HCT116 (cell line): ENCODE results near the gene POGK. TPM values are rescaled to one million over a fixed set of nuclear protein-coding genes. Genes with fewer than 3 reads are reported as not detected.

ENCODE experiments used
- ATAC-seq: fragments of 200-7000 bp; cut with Tn5 transposase; 2 replicates; pipeline ENCODE4 v1.9.1; 2020; ENCODE audit warnings: mild to moderate bottlenecking, moderate library complexity
- BruUV-seq: library from RNA; stranded (reverse); fragments of 400-500 nt; replicated peaks from 2 replicates; lab custom pipeline; 2021; lab: Mats Ljungman, UMichigan
- CTCF ChIA-PET: fragments of 300-600 bp; sonication (Branson Sonifier 250); formaldehyde crosslinking; loops from one replicate; lab custom pipeline; 2021; ENCODE audit warnings: antibody characterized with exemption; lab: Charles Lee
- POLR2A ChIA-PET: fragments of 300-600, 350-600 bp; sonication (Branson Sonifier 250); formaldehyde crosslinking; loops from one replicate; lab custom pipeline; 2021; ENCODE audit warnings: antibody characterized with exemption; lab: Charles Lee
- RAD21 ChIA-PET, 2 experiments: fragments of 300-600 bp; sonication (Branson Sonifier 250); formaldehyde crosslinking; loops; one replicate each; lab custom pipeline; 2023; ENCODE audit warnings: low total read pairs in 2 of 2; ENCODE audit not compliant: uncharacterized antibody in 2 of 2, unreplicated experiment in 2 of 2, low non-redundant PET in 1 of 2; lab: Charles Lee
- DNase-seq: peaks from one replicate; pipeline ENCODE4 v3.0.0-alpha.2; 2010; ENCODE audit warnings: low read depth, low spot score
- H2AFZ ChIP-seq: fragments of 200-600 bp; shearing (Covaris generic), sonication (generic); 2 replicates; pipeline ENCODE4 v1.6.1; 2017; ENCODE audit warnings: low read depth, mixed run types, mixed read lengths, antibody characterized with exemption, low read length; ENCODE audit not compliant: poor library complexity, severe bottlenecking
- H3K27ac ChIP-seq: 2 replicates; pipeline ENCODE4 v1.5.1; 2012; ENCODE audit warnings: low read depth, low read length
- H3K27me3 ChIP-seq: fragments of 200-600 bp; sonication (generic); 2 replicates; pipeline ENCODE4 v1.6.1; 2016; ENCODE audit warnings: mixed run types, low read length, mixed read lengths; ENCODE audit not compliant: insufficient read depth
- H3K36me3 ChIP-seq, 2 experiments: fragments of 200-500 bp in 1 of 2; fragments of 200-600 bp in 1 of 2; sonication (Bioruptor generic) in 1 of 2; sonication (generic) in 1 of 2; 2 replicates each; pipeline versions ENCODE4 v1.5.1 to v1.6.1; 2014 to 2016; ENCODE audit warnings: low read length in 2 of 2, inconsistent platforms in 1 of 2, mixed read lengths in 1 of 2, mixed run types in 1 of 2; ENCODE audit not compliant: insufficient read depth in 2 of 2, control insufficient read depth in 1 of 2
- H3K4me1 ChIP-seq, 2 experiments: fragments of 200-600 bp in 1 of 2; sonication (generic) in 1 of 2; 2 replicates each; pipeline versions ENCODE4 v1.5.1 to v1.6.1; 2012 to 2017; ENCODE audit warnings: low read length in 2 of 2, inconsistent platforms in 1 of 2, mild to moderate bottlenecking in 1 of 2, mixed read lengths in 1 of 2, mixed run types in 1 of 2, moderate library complexity in 1 of 2; ENCODE audit not compliant: insufficient read depth in 2 of 2, control insufficient read depth in 1 of 2
- H3K4me2 ChIP-seq: fragments of 200-600 bp; sonication (generic); 2 replicates; pipeline ENCODE4 v1.6.1; 2017; ENCODE audit warnings: mixed run types, low read length, mixed read lengths
- H3K4me3 ChIP-seq, 2 experiments: fragments of 200-600 bp in 1 of 2; sonication (generic) in 1 of 2; replicated peaks in 1 of 2; 2 replicates each; pipeline ENCODE4 v1.5.1; 2011 to 2016; ENCODE audit warnings: low read length in 2 of 2, control low read depth in 1 of 2, low read depth in 1 of 2, mild to moderate bottlenecking in 1 of 2, mixed read lengths in 1 of 2, mixed run types in 1 of 2
- H3K79me2 ChIP-seq: fragments of 200-600 bp; sonication (generic); 2 replicates; pipeline ENCODE4 v1.6.1; 2017; ENCODE audit warnings: mild to moderate bottlenecking, mixed run types, low read length, moderate library complexity, mixed read lengths; ENCODE audit not compliant: insufficient read depth
- H3K9ac ChIP-seq: fragments of 200-600 bp; sonication (generic); 2 replicates; pipeline ENCODE4 v1.6.1; 2016; ENCODE audit warnings: low read length, mixed read lengths
- H3K9me2 ChIP-seq: fragments of 200-600 bp; sonication (generic), shearing (Covaris generic); 2 replicates; pipeline ENCODE4 v1.6.1; 2017; ENCODE audit warnings: mixed run types, mild to moderate bottlenecking, moderate library complexity; ENCODE audit not compliant: insufficient read depth
- H3K9me3 ChIP-seq, 2 experiments: fragments of 200-500 bp in 1 of 2; fragments of 200-600 bp in 1 of 2; sonication (Bioruptor generic) in 1 of 2; sonication (generic) in 1 of 2; 2 replicates each; pipeline ENCODE4 v1.6.1; 2014 to 2017; ENCODE audit warnings: low read length in 2 of 2, mixed read lengths in 2 of 2, inconsistent platforms in 1 of 2, low read depth in 1 of 2, mild to moderate bottlenecking in 1 of 2, mixed run types in 1 of 2, moderate library complexity in 1 of 2; ENCODE audit not compliant: control insufficient read depth in 1 of 2, insufficient read depth in 1 of 2
- H4K20me1 ChIP-seq: fragments of 200-600 bp; sonication (generic), shearing (Covaris generic); 2 replicates; pipeline ENCODE4 v1.6.1; 2017; ENCODE audit warnings: mixed run types, mild to moderate bottlenecking, moderate library complexity; ENCODE audit not compliant: insufficient read depth
- CBX3 ChIP-seq: IDR thresholded peaks from 2 replicates; pipeline ENCODE4 v1.6.1; 2012; ENCODE audit warnings: low read depth
- CEBPB ChIP-seq: IDR thresholded peaks from 2 replicates; pipeline ENCODE4 v1.6.1; 2012; ENCODE audit warnings: low read depth
- EGR1 ChIP-seq: IDR thresholded peaks from 2 replicates; pipeline ENCODE4 v1.6.1; 2012; ENCODE audit warnings: low read depth
- ELF1 ChIP-seq: IDR thresholded peaks from 2 replicates; pipeline ENCODE4 v1.6.1; 2012; ENCODE audit warnings: low read depth, borderline replicate concordance
- EZH2phosphoT487 ChIP-seq: fragments of 200-600 bp; IDR thresholded peaks from 2 replicates; pipeline ENCODE4 v1.6.1; 2018; ENCODE audit warnings: antibody characterized with exemption, borderline replicate concordance
- FOSL1 ChIP-seq: IDR thresholded peaks from 2 replicates; pipeline ENCODE4 v1.6.1; 2012; ENCODE audit warnings: low read depth
- JUND ChIP-seq: IDR thresholded peaks from 2 replicates; pipeline ENCODE4 v1.6.1; 2012
- MAX ChIP-seq: IDR thresholded peaks from 2 replicates; pipeline ENCODE4 v1.6.1; 2012
- POLR2A ChIP-seq: IDR thresholded peaks from 2 replicates; pipeline ENCODE4 v1.7.0; 2011; ENCODE audit warnings: borderline replicate concordance; ENCODE audit not compliant: insufficient read depth, insufficient read length; ENCODE audit errors: extremely low read depth
- POLR2AphosphoS5 ChIP-seq: IDR thresholded peaks from 2 replicates; pipeline ENCODE4 v1.6.1; 2011; ENCODE audit warnings: mild to moderate bottlenecking, low read depth, low read length, moderate library complexity
- RAD21 ChIP-seq: IDR thresholded peaks from 2 replicates; pipeline ENCODE4 v1.6.1; 2012; ENCODE audit warnings: low read depth, mild to moderate bottlenecking
- SIN3A ChIP-seq: IDR thresholded peaks from 2 replicates; pipeline ENCODE4 v1.6.1; 2012; ENCODE audit warnings: low read depth
- SP1 ChIP-seq: IDR thresholded peaks from 2 replicates; pipeline ENCODE4 v1.6.1; 2012; ENCODE audit warnings: low read depth
- TCF7L2 ChIP-seq: IDR thresholded peaks from 2 replicates; pipeline ENCODE4 v1.7.0; 2011; ENCODE audit warnings: borderline replicate concordance, inconsistent platforms; ENCODE audit not compliant: insufficient read depth, insufficient read length; ENCODE audit errors: extremely low read depth
- YY1 ChIP-seq: IDR thresholded peaks from 2 replicates; pipeline ENCODE4 v1.6.1; 2011; ENCODE audit warnings: low read length, low read depth, moderate library complexity, mild to moderate bottlenecking; ENCODE audit not compliant: insufficient replicate concordance; ENCODE audit errors: extremely low read depth
- ZFX ChIP-seq: fragments of 450-650 bp; IDR thresholded peaks from 2 replicates; pipeline ENCODE4 v1.6.1; 2017
- intact Hi-C: fragments of 100-400 bp; cut with micrococcal nuclease; formaldehyde crosslinking; loops from 2 replicates; pipeline ENCODE4 v1.10.0; 2022
- total RNA-seq: library from RNA; stranded (reverse); gene quantifications from one replicate; pipeline ENCODE4 v1.2.1, GENCODE V29; 2021; ENCODE audit not compliant: unreplicated experiment
- TF ChIP-seq, protein P1 (sequence below): IDR thresholded peaks from 2 replicates; pipeline ENCODE4 v1.6.1; 2012
- TF ChIP-seq, protein P2 (sequence below), 3 experiments: fragments of 200-600 bp in 1 of 3; sonication (generic) in 1 of 3; IDR thresholded peaks in 2 of 3; conservative IDR thresholded peaks in 1 of 3; 2 replicates each; pipeline ENCODE4 v1.5.1; 2012 to 2017; ENCODE audit warnings: low read depth in 2 of 3, low read length in 2 of 3, antibody characterized with exemption in 1 of 3, borderline replicate concordance in 1 of 3, control low read depth in 1 of 3, mild to moderate bottlenecking in 1 of 3, mixed read lengths in 1 of 3, mixed run types in 1 of 3, moderate library complexity in 1 of 3; ENCODE audit not compliant: insufficient read depth in 1 of 3
- TF ChIP-seq, protein P3 (sequence below): IDR thresholded peaks from 2 replicates; pipeline ENCODE4 v1.6.1; 2011; ENCODE audit warnings: mild to moderate bottlenecking, low read length, moderate library complexity; ENCODE audit not compliant: insufficient replicate concordance; ENCODE audit errors: extremely low read depth
- TF ChIP-seq, protein P4 (sequence below): IDR thresholded peaks from 2 replicates; pipeline ENCODE4 v1.6.1; 2012; ENCODE audit warnings: low read depth

POGK gene
- total RNA-seq, 1 experiment from 2014 or later, result 35.6 TPM

- intact Hi-C loops, result no loop called here
- ATAC-seq, result no peak
- H3K36me3 ChIP-seq, result peaks cover 53 to 73% of the 10 kb centered on the region in 2 experiments
Measured at GRCh38 chr1:166843769-166844596, 4.7 kb downstream of the POGK start.

More at GRCh38 chr1:166843769-166844596, 4.7 kb downstream of the POGK start:
- peaks cover 82% of the 10 kb centered on the region for H3K79me2 ChIP-seq
- H3K27me3 ChIP-seq, result no peaks in the 10 kb centered on the region
- no peak overlapping the region for H3K27ac ChIP-seq
- peaks cover 0 to 14% of the 10 kb centered on the region in 2 experiments; a peak in 2 of 4 replicates for H3K4me1 ChIP-seq
- H3K4me3 ChIP-seq, result no peak overlapping the region
- POLR2A ChIA-PET, result no interaction called here
- no peak overlapping the region for H3K4me2 ChIP-seq
- H3K9ac ChIP-seq, result no peak overlapping the region
- BruUV-seq, result no TSS peak
- RAD21 ChIA-PET, result no interaction called here
- H3K9me2 ChIP-seq, result no peaks in the 10 kb centered on the region
- no peaks in the 10 kb centered on the region for H4K20me1 ChIP-seq
- CTCF ChIA-PET, result no interaction called here
- DNase-seq, result no peak
- no peak overlapping the region for H2AFZ ChIP-seq
- no peaks in the 10 kb centered on the region for H3K9me3 ChIP-seq
- TF ChIP-seq POLR2AphosphoS5, result no peak
- TF ChIP-seq POLR2A, result no peak
- TF ChIP-seq, protein P1, sequence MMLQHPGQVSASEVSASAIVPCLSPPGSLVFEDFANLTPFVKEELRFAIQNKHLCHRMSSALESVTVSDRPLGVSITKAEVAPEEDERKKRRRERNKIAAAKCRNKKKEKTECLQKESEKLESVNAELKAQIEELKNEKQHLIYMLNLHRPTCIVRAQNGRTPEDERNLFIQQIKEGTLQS, result no peak
- no peak for TF ChIP-seq CBX3
- TF ChIP-seq EGR1, result no peak
- TF ChIP-seq, protein P2, sequence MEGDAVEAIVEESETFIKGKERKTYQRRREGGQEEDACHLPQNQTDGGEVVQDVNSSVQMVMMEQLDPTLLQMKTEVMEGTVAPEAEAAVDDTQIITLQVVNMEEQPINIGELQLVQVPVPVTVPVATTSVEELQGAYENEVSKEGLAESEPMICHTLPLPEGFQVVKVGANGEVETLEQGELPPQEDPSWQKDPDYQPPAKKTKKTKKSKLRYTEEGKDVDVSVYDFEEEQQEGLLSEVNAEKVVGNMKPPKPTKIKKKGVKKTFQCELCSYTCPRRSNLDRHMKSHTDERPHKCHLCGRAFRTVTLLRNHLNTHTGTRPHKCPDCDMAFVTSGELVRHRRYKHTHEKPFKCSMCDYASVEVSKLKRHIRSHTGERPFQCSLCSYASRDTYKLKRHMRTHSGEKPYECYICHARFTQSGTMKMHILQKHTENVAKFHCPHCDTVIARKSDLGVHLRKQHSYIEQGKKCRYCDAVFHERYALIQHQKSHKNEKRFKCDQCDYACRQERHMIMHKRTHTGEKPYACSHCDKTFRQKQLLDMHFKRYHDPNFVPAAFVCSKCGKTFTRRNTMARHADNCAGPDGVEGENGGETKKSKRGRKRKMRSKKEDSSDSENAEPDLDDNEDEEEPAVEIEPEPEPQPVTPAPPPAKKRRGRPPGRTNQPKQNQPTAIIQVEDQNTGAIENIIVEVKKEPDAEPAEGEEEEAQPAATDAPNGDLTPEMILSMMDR (IDR thresholded peaks at IDR 0.05 in 2 of 3, conservative IDR thresholded peaks at IDR 0.05 in 1 of 3; ENCODE audit: borderline replicate concordance in 1 of 3, insufficient read depth in 1 of 3, low read depth in 2 of 3, low read length in 2 of 3), result no peak
- TF ChIP-seq CEBPB, result no peak
- TF ChIP-seq, protein P3, sequence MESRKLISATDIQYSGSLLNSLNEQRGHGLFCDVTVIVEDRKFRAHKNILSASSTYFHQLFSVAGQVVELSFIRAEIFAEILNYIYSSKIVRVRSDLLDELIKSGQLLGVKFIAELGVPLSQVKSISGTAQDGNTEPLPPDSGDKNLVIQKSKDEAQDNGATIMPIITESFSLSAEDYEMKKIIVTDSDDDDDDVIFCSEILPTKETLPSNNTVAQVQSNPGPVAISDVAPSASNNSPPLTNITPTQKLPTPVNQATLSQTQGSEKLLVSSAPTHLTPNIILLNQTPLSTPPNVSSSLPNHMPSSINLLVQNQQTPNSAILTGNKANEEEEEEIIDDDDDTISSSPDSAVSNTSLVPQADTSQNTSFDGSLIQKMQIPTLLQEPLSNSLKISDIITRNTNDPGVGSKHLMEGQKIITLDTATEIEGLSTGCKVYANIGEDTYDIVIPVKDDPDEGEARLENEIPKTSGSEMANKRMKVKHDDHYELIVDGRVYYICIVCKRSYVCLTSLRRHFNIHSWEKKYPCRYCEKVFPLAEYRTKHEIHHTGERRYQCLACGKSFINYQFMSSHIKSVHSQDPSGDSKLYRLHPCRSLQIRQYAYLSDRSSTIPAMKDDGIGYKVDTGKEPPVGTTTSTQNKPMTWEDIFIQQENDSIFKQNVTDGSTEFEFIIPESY, result no peak
- no peak for TF ChIP-seq ZFX
- no peak for TF ChIP-seq JUND
- no peak for TF ChIP-seq RAD21
- TF ChIP-seq ELF1, result no peak
- no peak for TF ChIP-seq MAX
- TF ChIP-seq SP1, result no peak
- no peak for TF ChIP-seq SIN3A
- no peak for TF ChIP-seq TCF7L2
- TF ChIP-seq YY1, result no peak
- TF ChIP-seq, protein P4, sequence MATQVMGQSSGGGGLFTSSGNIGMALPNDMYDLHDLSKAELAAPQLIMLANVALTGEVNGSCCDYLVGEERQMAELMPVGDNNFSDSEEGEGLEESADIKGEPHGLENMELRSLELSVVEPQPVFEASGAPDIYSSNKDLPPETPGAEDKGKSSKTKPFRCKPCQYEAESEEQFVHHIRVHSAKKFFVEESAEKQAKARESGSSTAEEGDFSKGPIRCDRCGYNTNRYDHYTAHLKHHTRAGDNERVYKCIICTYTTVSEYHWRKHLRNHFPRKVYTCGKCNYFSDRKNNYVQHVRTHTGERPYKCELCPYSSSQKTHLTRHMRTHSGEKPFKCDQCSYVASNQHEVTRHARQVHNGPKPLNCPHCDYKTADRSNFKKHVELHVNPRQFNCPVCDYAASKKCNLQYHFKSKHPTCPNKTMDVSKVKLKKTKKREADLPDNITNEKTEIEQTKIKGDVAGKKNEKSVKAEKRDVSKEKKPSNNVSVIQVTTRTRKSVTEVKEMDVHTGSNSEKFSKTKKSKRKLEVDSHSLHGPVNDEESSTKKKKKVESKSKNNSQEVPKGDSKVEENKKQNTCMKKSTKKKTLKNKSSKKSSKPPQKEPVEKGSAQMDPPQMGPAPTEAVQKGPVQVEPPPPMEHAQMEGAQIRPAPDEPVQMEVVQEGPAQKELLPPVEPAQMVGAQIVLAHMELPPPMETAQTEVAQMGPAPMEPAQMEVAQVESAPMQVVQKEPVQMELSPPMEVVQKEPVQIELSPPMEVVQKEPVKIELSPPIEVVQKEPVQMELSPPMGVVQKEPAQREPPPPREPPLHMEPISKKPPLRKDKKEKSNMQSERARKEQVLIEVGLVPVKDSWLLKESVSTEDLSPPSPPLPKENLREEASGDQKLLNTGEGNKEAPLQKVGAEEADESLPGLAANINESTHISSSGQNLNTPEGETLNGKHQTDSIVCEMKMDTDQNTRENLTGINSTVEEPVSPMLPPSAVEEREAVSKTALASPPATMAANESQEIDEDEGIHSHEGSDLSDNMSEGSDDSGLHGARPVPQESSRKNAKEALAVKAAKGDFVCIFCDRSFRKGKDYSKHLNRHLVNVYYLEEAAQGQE, result no peak
- TF ChIP-seq FOSL1, result no peak
- TF ChIP-seq EZH2phosphoT487, result no peak
